Stimulated activated CD8-positive, alpha-beta memory T cell treated with anti-CD3 and anti-CD28 coated beads, Interleukin-7, amount 100 ng/mL, for 4 hours (primary cell): ENCODE measurements around the gene TLE3.
"Not testable (repeated sequence)": the region's sequence is repeated elsewhere in the genome, so short reads cannot be mapped to it uniquely, and the experiment has no call there.

Experiments
- DNase-seq, 2 donors: peaks; one replicate each; pipeline ENCODE4 v3.0.0-alpha.2; 2020; ENCODE audit warnings: low read depth in 2 of 2

The TLE3 gene

GRCh38 chr15:70126362-70126761 is 28.6 kb upstream of the TLE3 start:
- no peak for DNase-seq

- DNase-seq = no peak
These were observed 27.9 kb upstream of the TLE3 start for GRCh38 chr15:70125605-70126004.

GRCh38 chr15:70121624-70122302 is 24.0 kb upstream of the TLE3 start:
- no peak for DNase-seq

- DNase-seq = no peak
These were observed 23.4 kb upstream of the TLE3 start for GRCh38 chr15:70120958-70121623.

GRCh38 chr15:70119911-70120508 is 22.3 kb upstream of the TLE3 start:
- DNase-seq = no peak

- DNase-seq = no peak
These were observed 20.9 kb upstream of the TLE3 start for GRCh38 chr15:70118599-70118998.

- DNase-seq = no peak
These were observed 18.6 kb upstream of the TLE3 start for GRCh38 chr15:70116317-70116716.

GRCh38 chr15:70114221-70114620 is 16.5 kb upstream of the TLE3 start:
- DNase-seq = no peak

GRCh38 chr15:70113304-70113700 is 15.6 kb upstream of the TLE3 start:
- no peak for DNase-seq

- not testable (repeated sequence) for DNase-seq
These were observed 15.0 kb upstream of the TLE3 start for GRCh38 chr15:70112572-70113303.

GRCh38 chr15:70112074-70112395 is 14.3 kb upstream of the TLE3 start:
- no peak for DNase-seq

GRCh38 chr15:70111203-70112073 is 13.7 kb upstream of the TLE3 start:
- DNase-seq = no peak

- DNase-seq = no peak
These were observed 12.3 kb upstream of the TLE3 start for GRCh38 chr15:70109978-70110377.

GRCh38 chr15:70109531-70109930 is 11.8 kb upstream of the TLE3 start:
- no peak for DNase-seq

GRCh38 chr15:70103880-70104626 is 6.3 kb upstream of the TLE3 start:
- no peak for DNase-seq

GRCh38 chr15:70102827-70103226 is 5.1 kb upstream of the TLE3 start:
- DNase-seq = no peak

- DNase-seq = no peak
These were observed 3.9 kb upstream of the TLE3 start for GRCh38 chr15:70101459-70102113.

- DNase-seq = peak in 1 of 2 donors; percentile 64
These were observed 3.0 kb upstream of the TLE3 start for GRCh38 chr15:70100474-70101341.

GRCh38 chr15:70099967-70100473 is 2.3 kb upstream of the TLE3 start:
- no peak for DNase-seq
